ENCODE measurements around the gene GPS2. TPM values are rescaled to one million over a fixed set of nuclear protein-coding genes. Genes with fewer than 3 reads are reported as not detected.

GPS2 gene
- total and polyA plus RNA-seq, 2 experiments from 2014 or later, result 83.4 to 122 TPM

GRCh38 chr17:7355053-7355452 lies 39.9 kb upstream of the GPS2 start, which contains the start of gene TMEM95 (continued):
- TF ChIP-seq ZNF462 (CRISPR knock-in tag; IDR thresholded peaks at IDR 0.05) (no peak), CTCF (conservative IDR thresholded peaks at IDR 0.05; ENCODE audit: low read depth in 2 of 2) (no peak), ZNF331 (CRISPR knock-in tag; IDR thresholded peaks at IDR 0.05; ENCODE audit: low read depth) (no peak), REST (IDR thresholded peaks at IDR 0.05; ENCODE audit: unreplicated experiment) (no peak)
